GM18505 (cell line): ENCODE data around the gene DDX39B.
"Not testable (repeated sequence)": the region's sequence is repeated elsewhere in the genome, so short reads cannot be mapped to it uniquely, and the experiment has no call there.

Experiments used
- ATAC-seq: cut with Tn5 transposase; IDR thresholded peaks from one replicate; pipeline ENCODE4 v1.9.1; 2021; ENCODE audit not compliant: unreplicated experiment
- POLR2A ChIP-seq: IDR thresholded peaks from 4 replicates; pipeline ENCODE4 v1.6.1; 2011; ENCODE audit warnings: borderline replicate concordance; ENCODE audit not compliant: insufficient read depth, insufficient read length; ENCODE audit errors: extremely low read depth

Gene DDX39B

DNA sequence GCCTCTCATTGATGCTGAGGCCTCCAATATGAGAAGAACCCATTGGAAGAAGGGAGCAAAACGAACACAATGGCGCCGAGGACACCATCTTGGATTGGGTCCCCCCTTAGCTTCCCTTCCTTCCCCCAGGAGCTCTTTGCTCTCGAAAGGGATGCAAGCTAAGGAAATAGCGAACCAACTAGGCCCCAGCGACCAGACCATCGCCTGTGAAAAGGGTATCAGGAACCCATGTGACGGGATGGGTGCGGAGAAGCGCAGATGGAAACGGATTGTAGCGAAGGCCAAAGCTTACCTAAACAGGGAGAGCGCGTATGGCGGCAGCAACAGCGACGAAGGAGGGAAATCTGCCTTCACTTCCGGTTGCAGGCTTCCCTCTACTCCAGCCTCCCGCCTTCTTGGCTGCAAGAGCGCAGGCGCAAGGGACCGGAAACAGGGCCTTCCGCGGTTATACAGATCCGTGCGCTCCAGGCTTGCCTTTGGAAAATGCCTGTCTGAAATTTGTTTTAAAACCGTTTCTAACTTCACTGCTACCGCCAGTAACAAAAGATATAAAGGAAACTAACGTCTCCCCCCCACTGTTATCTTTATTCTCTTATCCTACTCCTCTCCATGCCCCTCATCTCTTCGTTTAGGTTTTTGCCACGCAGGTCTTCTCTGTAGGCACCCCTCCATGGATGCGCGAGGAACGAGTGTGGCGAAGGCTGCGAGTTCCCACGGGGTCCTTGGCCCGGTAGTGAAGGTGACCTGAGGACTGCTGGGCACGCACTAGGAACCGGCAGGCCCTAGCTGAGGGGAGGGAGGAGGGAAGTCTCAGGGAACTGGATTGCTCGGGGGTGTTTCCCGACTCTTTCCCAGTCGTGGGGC, at the start of gene DDX39B:
Gene DDX39B, minus strand, starts transcription at position 346 of the 864 bp plus-strand sequence. CDS start 1,471 bp downstream, outside the sequence.
- ATAC-seq = peak; percentile 64

GRCh38 chr6:31590691-31591090, 48.9 kb upstream of the DDX39B start:
- not testable (repeated sequence) for ATAC-seq

More for the DNA sequence above, at the start of gene DDX39B:
- TF ChIP-seq POLR2A = peak; percentile 95

DNA sequence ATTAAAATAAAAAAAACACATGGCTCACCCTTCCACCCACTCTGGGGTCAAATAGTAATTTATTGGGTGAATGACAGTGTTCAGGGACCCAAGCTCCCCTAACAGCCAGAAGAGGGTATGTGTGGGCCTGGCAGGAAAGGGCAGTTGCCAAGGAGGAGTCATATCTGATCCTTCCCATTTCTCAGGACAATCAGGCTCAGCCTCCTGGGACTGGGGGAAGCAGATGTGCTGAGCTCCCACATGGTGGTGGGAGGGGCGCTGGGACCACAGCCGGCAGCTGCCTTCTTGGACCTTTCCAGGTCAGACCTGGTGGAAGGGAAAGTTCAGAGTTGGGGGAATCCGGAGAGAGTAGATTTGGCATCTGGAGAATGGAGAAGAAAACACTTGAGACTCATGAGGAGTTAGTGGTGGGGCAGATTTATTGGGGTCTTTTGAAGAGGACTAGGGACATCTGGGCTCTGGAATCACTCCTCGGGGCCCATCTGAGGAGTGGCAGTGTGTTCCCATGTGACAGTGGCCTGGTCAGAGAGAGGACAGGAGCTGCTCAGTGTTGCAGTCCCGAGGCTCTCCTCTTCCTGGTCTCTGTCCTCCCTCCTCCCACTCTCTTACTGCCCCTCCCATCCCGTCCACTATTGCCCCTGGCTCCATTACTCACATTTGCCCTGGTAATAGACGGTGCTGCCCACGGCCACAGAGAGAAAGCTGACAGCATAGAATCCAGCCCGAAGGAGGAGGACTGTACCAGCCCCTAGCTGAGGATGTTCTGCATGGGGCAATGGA, 47.3 kb upstream of the DDX39B start:
- no peak for ATAC-seq
- no peak for TF ChIP-seq POLR2A

DNA sequence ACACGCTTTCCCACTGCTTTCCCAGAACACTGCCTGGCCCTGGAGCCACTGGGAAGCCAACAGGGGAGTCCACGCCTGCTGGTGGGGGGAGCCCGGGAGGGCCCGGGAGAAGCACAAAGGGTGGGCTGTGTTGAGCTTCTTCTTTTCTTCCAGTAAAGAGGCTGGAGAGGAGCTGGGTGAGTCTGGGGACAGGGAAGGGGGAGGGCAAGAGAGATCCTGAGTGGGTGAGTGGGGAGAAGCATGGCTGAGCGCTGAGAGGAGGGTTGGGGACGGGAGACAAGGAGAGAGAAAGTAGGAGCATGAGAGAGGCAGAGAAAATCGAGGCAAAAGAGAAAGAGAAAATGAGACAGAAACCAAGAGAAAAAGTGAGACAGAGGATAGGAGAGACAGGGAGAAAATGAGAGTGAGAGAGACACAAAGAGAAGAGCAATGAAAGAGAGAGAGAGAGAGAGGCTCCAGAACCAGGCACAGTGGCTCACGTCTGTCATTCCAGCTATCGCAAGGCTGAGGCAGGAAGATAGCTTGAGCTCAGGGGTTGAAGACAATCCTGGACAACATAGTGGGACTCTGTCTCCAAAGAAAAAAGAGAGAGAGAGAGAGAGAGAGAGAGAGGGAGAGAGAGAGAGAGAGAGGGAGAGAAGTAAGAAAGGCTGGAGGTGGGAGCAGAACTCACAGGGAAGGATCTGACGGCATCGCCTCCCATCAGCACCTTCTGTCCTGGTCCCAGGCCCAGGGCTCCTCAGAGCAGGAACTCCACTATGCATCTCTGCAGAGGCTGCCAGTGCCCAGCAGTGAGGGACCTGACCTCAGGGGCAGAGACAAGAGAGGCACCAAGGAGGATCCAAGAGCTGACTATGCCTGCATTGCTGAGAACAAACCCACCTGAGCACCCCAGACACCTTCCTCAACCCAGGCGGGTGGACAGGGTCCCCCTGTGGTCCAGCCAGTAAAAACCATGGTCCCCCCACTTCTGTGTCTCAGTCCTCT, 46.3 kb upstream of the DDX39B start:
- ATAC-seq = no peak
- TF ChIP-seq POLR2A = peak; percentile 1

GRCh38 chr6:31586599-31587281, 44.9 kb upstream of the DDX39B start:
- peak; percentile 45 for TF ChIP-seq POLR2A
- ATAC-seq = no peak

DNA sequence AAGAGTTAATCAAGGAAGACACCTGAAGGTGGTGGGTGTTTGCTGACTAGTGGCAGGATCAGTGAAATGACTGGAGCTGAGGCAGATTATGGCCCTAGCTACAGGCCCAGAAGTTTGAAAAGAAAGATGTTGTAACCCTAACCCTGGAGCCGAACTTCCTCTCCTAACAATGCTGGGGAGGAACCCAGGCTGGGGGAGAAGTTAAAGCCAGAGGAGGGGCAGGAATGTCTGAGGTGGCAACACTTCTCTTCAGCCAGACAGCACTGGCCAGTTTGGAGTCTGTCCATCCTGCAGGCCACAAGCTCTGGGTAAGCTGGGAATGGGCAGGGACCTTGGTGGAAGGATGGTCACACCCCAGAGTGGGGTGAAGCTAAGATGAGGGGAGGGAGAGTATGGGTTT, 44.2 kb upstream of the DDX39B start, which contains the start of gene LST1:
Gene LST1, plus strand, starts transcription at position 270 of the 400 bp plus-strand sequence. CDS start 1,023 bp downstream, outside the sequence.
- no peak for ATAC-seq
- TF ChIP-seq POLR2A = no peak

DNA sequence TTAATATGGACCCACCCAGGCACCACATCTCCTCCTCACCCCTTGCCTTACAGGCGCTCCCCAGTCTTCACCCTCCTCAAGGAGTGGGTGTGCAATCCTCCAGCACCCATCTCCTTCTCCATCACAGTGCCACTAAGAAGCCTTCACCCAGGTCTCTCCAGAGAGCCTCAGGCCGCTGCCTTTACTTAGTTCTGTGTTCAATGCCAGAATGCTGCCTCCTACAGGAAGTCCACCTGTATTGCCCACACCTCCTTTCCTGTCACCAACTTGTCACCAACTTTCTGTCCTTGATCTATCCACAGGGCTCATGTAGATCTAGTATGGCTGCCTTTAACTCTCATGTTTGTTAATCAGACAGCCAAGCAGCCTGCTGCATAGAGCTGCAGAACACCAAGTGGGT, 43.7 kb upstream of the DDX39B start:
- ATAC-seq = no peak
- no peak for TF ChIP-seq POLR2A

GRCh38 chr6:31582230-31582643, 40.4 kb upstream of the DDX39B start, which contains the start of gene LTB:
TSS of gene LTB (minus strand) at chr6:31582424. CDS start at chr6:31582417, 7 bp downstream.
- TF ChIP-seq POLR2A = peak; percentile 71
- no peak for ATAC-seq

- no peak for TF ChIP-seq POLR2A
Measured at GRCh38 chr6:31581434-31582229, 39.8 kb upstream of the DDX39B start.

DNA sequence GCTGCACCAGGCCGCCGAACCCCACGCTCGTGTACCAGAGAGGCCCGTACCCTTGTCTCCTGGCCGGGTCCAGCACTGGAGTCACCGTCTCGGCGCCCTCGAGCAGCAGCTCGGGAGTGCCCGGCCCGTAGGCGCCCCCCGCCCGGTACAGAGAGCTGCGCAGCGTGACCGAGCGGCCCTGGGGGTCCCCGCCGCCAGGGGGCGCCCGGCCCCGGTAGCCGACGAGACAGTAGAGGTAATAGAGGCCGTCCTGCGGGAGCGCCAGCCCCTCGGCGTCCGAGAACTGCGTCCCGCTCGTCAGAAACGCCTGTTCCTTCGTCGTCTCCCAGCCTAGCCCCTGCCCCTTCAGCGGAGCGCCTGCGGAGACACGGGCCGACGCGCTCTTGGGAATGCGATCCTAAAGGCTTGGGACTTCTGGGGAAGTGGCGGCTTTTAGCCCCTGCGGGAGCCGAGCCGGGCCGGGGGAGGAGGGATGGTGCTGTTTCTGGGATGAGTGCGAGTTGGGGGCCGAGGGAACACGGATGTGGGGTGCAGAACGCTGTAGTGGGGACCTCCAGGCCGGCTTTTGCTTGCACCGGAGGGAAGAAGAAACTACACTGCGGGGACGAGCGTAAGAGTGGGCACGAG, 39.1 kb upstream of the DDX39B start:
- TF ChIP-seq POLR2A = peak; percentile 74
- peak; percentile 47 for ATAC-seq

More at GRCh38 chr6:31581434-31582229, 39.8 kb upstream of the DDX39B start:
- no peak for ATAC-seq

DNA sequence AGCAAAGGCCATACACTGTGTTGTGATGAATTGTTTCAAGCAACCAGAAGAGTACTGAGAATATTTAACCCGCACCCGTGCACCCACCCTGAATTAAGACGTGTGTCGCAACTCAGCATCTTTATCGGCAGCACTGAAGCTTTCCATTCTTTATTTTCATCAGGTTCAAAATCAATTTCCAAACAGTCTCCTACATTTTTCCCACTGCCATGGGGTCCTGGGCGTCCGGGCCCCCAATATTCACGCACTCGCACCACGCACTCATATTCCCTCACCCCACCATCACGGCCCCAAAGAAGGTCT, 38.6 kb upstream of the DDX39B start:
- no peak for TF ChIP-seq POLR2A
- ATAC-seq = no peak

DNA sequence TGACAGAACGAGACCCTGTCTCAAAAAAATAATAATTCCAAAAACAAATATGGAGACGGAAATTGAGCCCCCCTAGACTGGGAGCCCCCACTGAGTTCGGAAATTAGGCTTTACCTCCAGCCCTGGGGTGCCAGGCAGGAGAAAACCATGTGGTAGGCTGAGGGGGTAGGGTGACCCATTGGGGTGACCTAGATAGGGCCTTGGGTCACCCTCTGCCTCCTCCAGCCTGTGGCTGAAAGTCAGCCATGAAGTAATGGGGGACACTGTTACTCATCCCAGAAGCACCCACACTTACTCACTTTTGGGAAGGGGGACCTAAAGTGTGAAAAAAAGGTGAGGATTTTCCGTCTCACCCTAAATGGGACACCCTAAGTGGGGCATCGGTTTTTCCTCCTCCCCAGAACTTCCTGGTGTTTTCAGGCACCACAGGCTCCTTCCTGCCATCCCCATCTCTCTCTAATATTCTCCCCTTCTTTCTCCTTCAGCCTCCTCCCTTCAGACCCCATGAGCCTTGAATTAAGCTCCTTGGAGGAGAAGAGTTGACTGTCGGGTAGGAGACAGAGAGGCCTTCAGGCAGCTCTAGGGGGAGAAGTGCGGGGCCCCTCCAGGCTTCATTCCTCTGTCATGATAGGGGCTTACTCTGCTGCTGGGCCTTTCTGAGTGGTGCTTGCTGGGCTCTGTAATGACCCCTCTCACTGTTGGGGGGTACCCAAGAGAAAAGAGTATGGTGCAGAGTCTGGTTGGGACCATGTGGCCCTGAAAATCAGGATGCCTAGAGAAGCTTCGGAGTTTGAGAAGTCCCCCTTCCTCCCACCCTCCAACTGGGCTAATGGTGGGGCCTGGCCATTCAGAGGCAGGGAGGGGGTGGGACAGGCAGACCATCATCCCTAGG, 38.0 kb upstream of the DDX39B start:
- TF ChIP-seq POLR2A = peak; percentile 47
- no peak for ATAC-seq
